A549 (cell line): ENCODE measurements around the gene SIRT4. TPM values are rescaled to one million over a fixed set of nuclear protein-coding genes. Genes with fewer than 3 reads are reported as not detected.

Experiments used
- ATAC-seq, 2 experiments: fragments of 200-7000 bp in 1 of 2; fragments of >200 bp in 1 of 2; cut with Nextera tagmentation in 1 of 2; cut with Tn5 transposase in 1 of 2; 3 replicates each; pipeline versions ENCODE4 v1.8.0 to v1.9.1; 2018 to 2020; ENCODE audit warnings: mild to moderate bottlenecking in 1 of 2, moderate library complexity in 1 of 2
- CTCF ChIA-PET: fragments of 300-600 bp; sonication (Branson Sonifier 250); formaldehyde crosslinking; extraction: SDS; loops from one replicate; lab custom pipeline; 2021; ENCODE audit warnings: antibody characterized with exemption, inconsistent platforms; lab: Yijun Ruan, JAX
- POLR2A ChIA-PET: fragments of 350-600 bp; formaldehyde crosslinking; extraction: SDS; loops from one replicate; lab custom pipeline; 2021; ENCODE audit warnings: antibody characterized with exemption, inconsistent platforms; lab: Yijun Ruan, JAX
- DNase-seq, 2 experiments: peaks; one replicate each; pipeline versions ENCODE4 v3.0.0 to v3.0.0-alpha.2; 2011 to 2016; ENCODE audit warnings: low read depth in 1 of 2, low spot score in 1 of 2
- FAIRE-seq: peaks from 2 replicates; lab custom pipeline; 2011; peaks lifted over from hg19 to GRCh38; lab: Jason Lieb, UNC
- H3K27ac ChIP-seq, 2 experiments: fragments of >200 bp; sonication (Bioruptor Twin); formaldehyde crosslinking; 3 replicates each; pipeline ENCODE4 v1.5.1; 2016 to 2017
- H3K4me1 ChIP-seq: fragments of >200 bp; sonication (Bioruptor Twin); formaldehyde crosslinking; 3 replicates; pipeline ENCODE4 v1.6.1; 2016
- H3K4me2 ChIP-seq: fragments of >200 bp; sonication (Bioruptor Twin); formaldehyde crosslinking; 3 replicates; pipeline ENCODE4 v1.6.1; 2016
- H3K4me3 ChIP-seq: fragments of >200 bp; sonication (Bioruptor Twin); formaldehyde crosslinking; 3 replicates; pipeline ENCODE4 v1.5.1; 2016
- H3K9me3 ChIP-seq: fragments of >200 bp; sonication (Bioruptor Twin); formaldehyde crosslinking; 3 replicates; pipeline ENCODE4 v1.6.1; 2016
- BCL3 ChIP-seq: fragments of >200 bp; sonication (Bioruptor Twin); formaldehyde crosslinking; IDR thresholded peaks from 3 replicates; pipeline ENCODE4 v1.6.1; 2016
- CEBPB ChIP-seq, 2 experiments: fragments of >200 bp in 1 of 2; sonication (Bioruptor Twin) in 1 of 2; formaldehyde crosslinking in 1 of 2; IDR thresholded peaks; 2 replicates each; pipeline ENCODE4 v1.6.1; 2012 to 2016
- CHD4 ChIP-seq: fragments of 200-600 bp; sonication (generic); IDR thresholded peaks from 2 replicates; pipeline ENCODE4 v1.6.1; 2016; ENCODE audit warnings: antibody characterized with exemption, mild to moderate bottlenecking, borderline replicate concordance
- EHF ChIP-seq: fragments of 250-450 bp; sonication (Bioruptor Pico); IDR thresholded peaks from 2 replicates; pipeline ENCODE4 v1.5.0; 2020; ENCODE audit warnings: mild to moderate bottlenecking
- ELK1 ChIP-seq: fragments of 150-350 bp; IDR thresholded peaks from 2 replicates; pipeline ENCODE4 v1.6.1; 2014; ENCODE audit warnings: low read depth, mild to moderate bottlenecking, low read length
- ESRRA ChIP-seq: fragments of 150-350 bp; IDR thresholded peaks from 2 replicates; pipeline ENCODE4 v1.6.1; 2014; ENCODE audit warnings: mild to moderate bottlenecking, low read length, borderline replicate concordance
- FOSB ChIP-seq: fragments of 250-450 bp; sonication (Bioruptor Pico); IDR thresholded peaks from 2 replicates; pipeline ENCODE4 v1.5.0; 2020; ENCODE audit warnings: mild to moderate bottlenecking, moderate library complexity
- FOSL2 ChIP-seq, 2 experiments: fragments of 450-650 bp in 1 of 2; fragments of >200 bp in 1 of 2; sonication (Bioruptor Twin) in 1 of 2; formaldehyde crosslinking; IDR thresholded peaks; 2 replicates each; pipeline versions ENCODE4 v1.5.0 to v1.6.1; 2016 to 2020; ENCODE audit warnings: mild to moderate bottlenecking in 1 of 2, moderate library complexity in 1 of 2
- FOXS1 ChIP-seq: fragments of 250-450 bp; sonication (Bioruptor Pico); IDR thresholded peaks from 2 replicates; pipeline ENCODE4 v1.5.0; 2020; ENCODE audit warnings: mild to moderate bottlenecking, moderate library complexity
- HDAC2 ChIP-seq: fragments of 200-600 bp; sonication (generic); IDR thresholded peaks from 2 replicates; pipeline ENCODE4 v1.6.1; 2016
- HES2 ChIP-seq: fragments of >200 bp; sonication (Bioruptor Twin); formaldehyde crosslinking; IDR thresholded peaks from 2 replicates; pipeline ENCODE4 v1.6.1; 2016
- HEYL ChIP-seq: fragments of 250-450 bp; sonication (Bioruptor Pico); IDR thresholded peaks from 2 replicates; pipeline ENCODE4 v1.8.0; 2021; ENCODE audit warnings: mild to moderate bottlenecking, moderate library complexity
- HOXA7 ChIP-seq: fragments of 250-450 bp; sonication (Bioruptor Pico); IDR thresholded peaks from 2 replicates; pipeline ENCODE4 v1.5.0; 2020; ENCODE audit warnings: mild to moderate bottlenecking, moderate library complexity
- HOXB5 ChIP-seq: fragments of 250-450 bp; sonication (Bioruptor Pico); IDR thresholded peaks from 2 replicates; pipeline ENCODE4 v1.5.0; 2020; ENCODE audit warnings: mild to moderate bottlenecking, moderate library complexity
- JUN ChIP-seq, 2 experiments: fragments of >200 bp; sonication (Bioruptor Twin); formaldehyde crosslinking; IDR thresholded peaks; 2 replicates in 1 of 2; 3 replicates in 1 of 2; pipeline ENCODE4 v1.6.1; 2016 to 2017
- KDM1A ChIP-seq: fragments of 200-600 bp; sonication (generic); IDR thresholded peaks from 2 replicates; pipeline ENCODE4 v1.6.1; 2016; ENCODE audit warnings: low read depth, mild to moderate bottlenecking
- KDM5A ChIP-seq: fragments of 200-600 bp; sonication (generic); IDR thresholded peaks from 2 replicates; pipeline ENCODE4 v1.6.1; 2016; ENCODE audit warnings: antibody characterized with exemption, mild to moderate bottlenecking
- MAFK ChIP-seq: fragments of 450-650 bp; IDR thresholded peaks from 2 replicates; pipeline ENCODE4 v1.6.1; 2014; ENCODE audit not compliant: partially characterized antibody
- MAZ ChIP-seq: fragments of 150-350 bp; IDR thresholded peaks from 2 replicates; pipeline ENCODE4 v1.6.1; 2014; ENCODE audit warnings: antibody characterized with exemption, low read depth, low read length, borderline replicate concordance
- MYC ChIP-seq: IDR thresholded peaks from 2 replicates; pipeline ENCODE4 v1.6.1; 2012; ENCODE audit warnings: mild to moderate bottlenecking, inconsistent platforms, low read length, improper control_type of control experiment, borderline replicate concordance
- NFE2L2 ChIP-seq: fragments of 150-350 bp; conservative IDR thresholded peaks from 2 replicates; pipeline ENCODE4 v1.6.1; 2014; ENCODE audit warnings: low read length
- PBX3 ChIP-seq: IDR thresholded peaks from 2 replicates; pipeline ENCODE4 v1.6.1; 2012
- RARB ChIP-seq: fragments of 250-450 bp; sonication (Bioruptor Pico); IDR thresholded peaks from 2 replicates; pipeline ENCODE4 v1.8.0; 2021; ENCODE audit warnings: mild to moderate bottlenecking, moderate library complexity
- REST ChIP-seq: fragments of 200-600 bp; sonication (generic); IDR thresholded peaks from 2 replicates; pipeline ENCODE4 v1.6.1; 2016; ENCODE audit warnings: antibody characterized with exemption, mild to moderate bottlenecking, moderate library complexity
- SMC3 ChIP-seq: fragments of >200 bp; sonication (Bioruptor Twin); formaldehyde crosslinking; IDR thresholded peaks from 3 replicates; pipeline ENCODE4 v1.6.1; 2018; ENCODE audit warnings: inconsistent platforms
- SREBF2 ChIP-seq: fragments of 450-650 bp; IDR thresholded peaks from 2 replicates; pipeline ENCODE4 v1.6.1; 2014; ENCODE audit warnings: mild to moderate bottlenecking, moderate library complexity
- TP53 ChIP-seq: fragments of 250-450 bp; sonication (Bioruptor Pico); IDR thresholded peaks from 2 replicates; pipeline ENCODE4 v1.5.0; 2021; ENCODE audit warnings: mild to moderate bottlenecking, moderate library complexity
- ZC3H11A ChIP-seq: fragments of 450-650 bp; IDR thresholded peaks from 2 replicates; pipeline ENCODE4 v1.6.1; 2014; ENCODE audit warnings: antibody characterized with exemption, mild to moderate bottlenecking
- ZFP36 ChIP-seq: fragments of 450-650 bp; IDR thresholded peaks from 2 replicates; pipeline ENCODE4 v1.6.1; 2014; ENCODE audit warnings: borderline replicate concordance; ENCODE audit not compliant: partially characterized antibody
- ZNF302 ChIP-seq: fragments of 250-450 bp; sonication (Bioruptor Pico); IDR thresholded peaks from 2 replicates; pipeline ENCODE4 v1.9.0; 2021; ENCODE audit warnings: inconsistent platforms, mild to moderate bottlenecking, moderate library complexity
- ZSCAN20 ChIP-seq: fragments of 250-450 bp; sonication (Bioruptor Pico); IDR thresholded peaks from 2 replicates; pipeline ENCODE4 v1.8.0; 2022; ENCODE audit warnings: mild to moderate bottlenecking, moderate library complexity
- WGBS: methylation state at CpG from one replicate; pipeline ENCODE4 v1.1.6; 2017; ENCODE audit errors: missing lambda C conversion rate; 5-methylcytosine and 5-hydroxymethylcytosine counted together
- polyA plus RNA-seq, 4 experiments: library from polyadenylated mRNA; depleted of rRNA in 3 of 4; stranded (reverse); fragments of >200 nt; fragmentation: RNase III in 1 of 4; extraction: RNeasy Plus Mini Kit Qiagen cat#74134 plus additional on column Dnase treatment in 1 of 4; gene quantifications; 2 replicates in 3 of 4; 3 replicates in 1 of 4; pipeline ENCODE4 v1.2.3, GENCODE V29; 2011 to 2017

The SIRT4 gene
- polyA plus RNA-seq, 2 of the 4 experiments (the other 2 are of a cell fraction): 1.6 TPM

- no peak overlapping the region for H3K4me3 ChIP-seq
- no peak for FAIRE-seq
- TF ChIP-seq HEYL (CRISPR knock-in tag): no peak
- no peak for TF ChIP-seq MYC
- no peak for TF ChIP-seq FOSB
- TF ChIP-seq MAFK: no peak
- TF ChIP-seq REST: no peak
- no peak for TF ChIP-seq KDM5A
- TF ChIP-seq TP53 (CRISPR knock-in tag): no peak
- no peak for TF ChIP-seq HES2
- TF ChIP-seq NFE2L2: no peak
- TF ChIP-seq ZC3H11A: no peak
- no peak for TF ChIP-seq JUN (IDR thresholded peaks at IDR 0.05)
- no peak for TF ChIP-seq ZSCAN20 (CRISPR knock-in tag)
- TF ChIP-seq RARB (CRISPR knock-in tag): no peak
- no peak for TF ChIP-seq ESRRA
- no peak for TF ChIP-seq CHD4
- TF ChIP-seq BCL3: no peak
- TF ChIP-seq CEBPB (IDR thresholded peaks at IDR 0.05): no peak
- no peak for TF ChIP-seq ZFP36
- no peak for TF ChIP-seq MAZ
- TF ChIP-seq KDM1A: no peak
- TF ChIP-seq, all 56 proteins: peak for 0
- Histone ChIP-seq H3K4me1 (no peaks in the 10 kb centered on the region), H3K4me2 (no peak overlapping the region), H3K9me3 (peaks cover 23% of the 10 kb centered on the region), H3K27ac (no peak overlapping the region)
- 58% methylated on average over 2 of the region's 2 CpGs for WGBS
- DNase-seq (no peak), ATAC-seq (no peak)
- ChIA-PET CTCF (interaction anchor here (0.9 to 1.5 kb wide), 3 partner anchors 13 to 92 kb away, joined by 3 read pairs; no protein-coding TSS in a partner anchor), POLR2A (no interaction called here)
Measured at GRCh38 chr12:120337730-120338129, 35.6 kb downstream of the SIRT4 start.

GRCh38 chr12:120339256-120339655 is 37.1 kb downstream of the SIRT4 start:
- TF ChIP-seq ESRRA: no peak
- TF ChIP-seq HEYL (CRISPR knock-in tag): no peak
- TF ChIP-seq TP53 (CRISPR knock-in tag): no peak
- TF ChIP-seq FOXS1: no peak
- TF ChIP-seq JUN (IDR thresholded peaks at IDR 0.05): no peak
- TF ChIP-seq SREBF2: no peak
- no peak for TF ChIP-seq ZNF302 (CRISPR knock-in tag)
- TF ChIP-seq HOXA7 (CRISPR knock-in tag): no peak
- TF ChIP-seq SMC3: no peak
- no peak for TF ChIP-seq PBX3
- TF ChIP-seq KDM5A: no peak
- no peak for TF ChIP-seq EHF
- TF ChIP-seq HDAC2: no peak
- TF ChIP-seq HES2: no peak
- TF ChIP-seq HOXB5 (CRISPR knock-in tag): no peak
- TF ChIP-seq ELK1: no peak
- no peak for TF ChIP-seq FOSL2 (IDR thresholded peaks at IDR 0.05)
- TF ChIP-seq FOSL2 (CRISPR knock-in tag; IDR thresholded peaks at IDR 0.05): no peak
- WGBS: 76% methylated on average over 4 of the region's 4 CpGs
- Histone ChIP-seq H3K4me2 (no peak overlapping the region), H3K4me1 (no peaks in the 10 kb centered on the region), H3K27ac (no peak overlapping the region), H3K9me3 (peaks cover 23% of the 10 kb centered on the region), H3K4me3 (no peak overlapping the region)
- POLR2A ChIA-PET: no interaction called here
- CTCF ChIA-PET: interaction anchor here (0.6 to 1.8 kb wide), 6 partner anchors 13 to 731 kb away, joined by 3 to 11 read pairs (median 4); no protein-coding TSS in a partner anchor
- DNase-seq (no peak), ATAC-seq (no peak), FAIRE-seq (no peak)
